HFF-Myc (cell line): ENCODE results near the gene CRBN.
A peak's percentile ranks its signal among the peaks of the same experiment; 100 is the strongest.

Source experiments
- DNase-seq: peaks from one replicate; pipeline ENCODE4 v3.0.0-alpha.2; 2011; ENCODE audit warnings: low read depth; ENCODE audit errors: extremely low read depth
- H3K4me3 ChIP-seq: replicated peaks from 2 replicates; pipeline ENCODE4 v1.5.1; 2011; ENCODE audit warnings: low read depth, mild to moderate bottlenecking, control low read depth, low read length
- TF ChIP-seq, protein P1 (sequence below): IDR thresholded peaks from 2 replicates; pipeline ENCODE4 v1.5.1; 2012; ENCODE audit warnings: mild to moderate bottlenecking, low read depth, low read length, control low read depth; ENCODE audit errors: missing control alignments

CRBN gene

DNA sequence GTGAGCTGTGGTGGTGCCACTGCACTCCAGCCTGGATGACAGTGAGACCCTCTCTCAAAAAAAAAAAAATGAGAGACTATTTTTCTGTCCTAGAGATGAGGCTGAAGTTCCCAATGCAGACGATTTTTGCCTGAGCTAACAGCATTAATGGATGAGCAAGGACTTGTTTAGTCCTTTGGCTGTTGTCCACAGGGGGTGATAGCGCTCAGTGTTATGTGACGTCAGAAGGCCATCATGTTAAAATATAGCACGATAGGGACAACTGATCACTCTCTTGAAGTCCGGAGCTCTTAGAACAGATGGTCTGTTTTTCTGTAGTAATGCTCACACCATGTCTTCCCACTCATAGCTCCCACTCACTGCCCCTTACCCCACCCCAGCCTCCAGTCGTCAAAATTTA lies 46.0 kb downstream of the CRBN start:
- TF ChIP-seq, protein P1, sequence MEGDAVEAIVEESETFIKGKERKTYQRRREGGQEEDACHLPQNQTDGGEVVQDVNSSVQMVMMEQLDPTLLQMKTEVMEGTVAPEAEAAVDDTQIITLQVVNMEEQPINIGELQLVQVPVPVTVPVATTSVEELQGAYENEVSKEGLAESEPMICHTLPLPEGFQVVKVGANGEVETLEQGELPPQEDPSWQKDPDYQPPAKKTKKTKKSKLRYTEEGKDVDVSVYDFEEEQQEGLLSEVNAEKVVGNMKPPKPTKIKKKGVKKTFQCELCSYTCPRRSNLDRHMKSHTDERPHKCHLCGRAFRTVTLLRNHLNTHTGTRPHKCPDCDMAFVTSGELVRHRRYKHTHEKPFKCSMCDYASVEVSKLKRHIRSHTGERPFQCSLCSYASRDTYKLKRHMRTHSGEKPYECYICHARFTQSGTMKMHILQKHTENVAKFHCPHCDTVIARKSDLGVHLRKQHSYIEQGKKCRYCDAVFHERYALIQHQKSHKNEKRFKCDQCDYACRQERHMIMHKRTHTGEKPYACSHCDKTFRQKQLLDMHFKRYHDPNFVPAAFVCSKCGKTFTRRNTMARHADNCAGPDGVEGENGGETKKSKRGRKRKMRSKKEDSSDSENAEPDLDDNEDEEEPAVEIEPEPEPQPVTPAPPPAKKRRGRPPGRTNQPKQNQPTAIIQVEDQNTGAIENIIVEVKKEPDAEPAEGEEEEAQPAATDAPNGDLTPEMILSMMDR = no peak
- no peak for DNase-seq
- H3K4me3 ChIP-seq = no peak overlapping the region

DNA sequence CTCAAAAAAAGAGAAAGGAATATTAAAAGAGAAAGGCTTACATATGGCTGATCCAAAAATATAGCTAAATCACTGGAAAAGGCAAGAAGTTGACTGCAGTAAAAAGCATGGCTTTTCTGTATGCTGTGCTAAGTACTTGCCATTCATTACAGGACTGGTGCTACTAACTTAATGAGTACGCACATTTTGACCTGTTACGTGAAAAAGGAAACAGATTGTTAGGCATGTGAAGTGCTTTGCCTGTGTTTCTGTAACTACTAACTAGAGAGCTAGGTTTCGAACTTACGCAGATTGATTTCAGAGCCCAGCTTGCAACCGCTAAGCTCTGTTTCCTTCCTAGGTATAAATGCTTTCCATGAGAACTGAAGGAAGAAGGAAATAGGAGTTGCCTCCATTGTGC lies 49.9 kb downstream of the CRBN start:
- TF ChIP-seq, protein P1 = no peak
- DNase-seq = no peak
- no peak overlapping the region for H3K4me3 ChIP-seq

DNA sequence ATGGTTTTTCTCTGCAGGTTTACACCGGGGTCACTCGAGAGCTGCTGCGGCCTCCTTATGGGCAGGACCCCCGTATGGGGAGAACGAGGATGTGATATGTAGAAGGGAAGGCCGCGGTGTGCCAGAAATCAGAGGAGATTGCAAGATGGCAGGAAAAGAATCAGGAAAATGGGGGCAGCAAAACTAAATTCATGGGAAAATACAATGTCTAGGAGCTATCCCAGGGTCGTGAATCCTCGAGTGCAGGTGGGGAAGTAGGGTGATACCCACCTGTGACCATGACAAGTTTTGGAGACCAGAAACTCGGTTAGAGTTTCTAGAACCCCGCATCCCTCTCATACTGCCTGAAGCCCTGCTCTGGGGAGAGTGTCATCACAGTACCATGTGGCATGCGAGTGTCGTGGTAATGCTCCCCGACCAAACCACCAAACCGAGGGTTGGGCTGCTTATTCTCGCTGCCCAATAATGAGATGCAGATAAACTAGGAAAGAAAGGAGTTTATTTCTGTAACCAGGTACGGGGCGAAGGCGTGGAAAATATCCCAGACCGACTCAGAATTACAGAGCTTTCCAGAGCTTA lies 52.0 kb downstream of the CRBN start:
- DNase-seq = no peak
- TF ChIP-seq, protein P1 = no peak
- peak overlapping the region; percentile 94 for H3K4me3 ChIP-seq

DNA sequence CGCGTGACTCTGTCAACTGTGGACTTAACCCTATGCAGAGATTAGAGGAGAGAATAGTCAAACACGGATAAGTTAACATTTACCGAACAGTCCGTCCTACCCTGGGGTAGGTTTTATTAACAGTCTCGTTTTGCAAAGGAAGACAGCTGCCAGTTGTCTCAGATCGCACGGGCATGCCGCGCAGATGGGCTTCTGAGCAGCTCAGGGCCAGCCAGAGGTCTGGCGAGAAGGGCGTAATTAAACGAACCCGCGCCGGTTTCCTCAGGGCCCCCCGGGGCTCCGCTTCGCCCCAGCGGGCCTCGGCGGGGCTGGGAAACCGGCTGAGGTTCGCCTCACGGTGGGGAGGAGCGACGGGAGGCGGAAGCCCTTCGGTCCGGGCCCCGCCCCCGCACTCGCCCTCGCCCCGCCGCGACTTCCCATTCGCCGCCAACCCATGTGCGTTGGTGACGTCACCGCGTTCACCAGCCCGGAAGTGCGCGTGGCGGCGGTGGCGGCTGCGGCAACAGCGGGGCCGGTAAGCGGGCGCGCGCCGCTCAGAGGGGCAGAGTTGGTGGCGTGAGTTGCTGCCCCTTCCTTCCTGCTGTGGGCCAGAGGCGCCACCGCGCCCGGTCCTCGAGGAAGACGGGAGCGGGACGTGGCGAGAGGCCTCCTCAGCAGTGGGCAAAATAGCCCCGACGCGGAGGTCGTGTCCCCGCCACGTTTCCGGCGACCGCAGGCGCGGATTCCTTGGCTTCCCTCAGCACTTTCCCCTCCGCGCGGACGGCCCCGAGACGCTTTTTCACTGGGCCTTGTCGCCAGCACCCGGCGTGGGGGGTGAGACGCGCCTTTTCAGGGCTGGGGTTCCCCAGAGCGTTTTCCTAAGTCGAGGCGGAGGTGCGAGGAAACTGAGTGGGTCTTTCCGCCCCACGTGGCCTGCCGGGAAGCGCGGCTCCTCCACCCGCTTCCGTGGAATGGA lies 52.7 kb downstream of the CRBN start, which contains the start of gene TRNT1:
TRNT1 (plus strand) TSS at position 464 of the 955 bp plus-strand sequence. CDS start 2,101 bp downstream, outside the sequence.
- DNase-seq = peak; percentile 55
- TF ChIP-seq, protein P1 = no peak

DNA sequence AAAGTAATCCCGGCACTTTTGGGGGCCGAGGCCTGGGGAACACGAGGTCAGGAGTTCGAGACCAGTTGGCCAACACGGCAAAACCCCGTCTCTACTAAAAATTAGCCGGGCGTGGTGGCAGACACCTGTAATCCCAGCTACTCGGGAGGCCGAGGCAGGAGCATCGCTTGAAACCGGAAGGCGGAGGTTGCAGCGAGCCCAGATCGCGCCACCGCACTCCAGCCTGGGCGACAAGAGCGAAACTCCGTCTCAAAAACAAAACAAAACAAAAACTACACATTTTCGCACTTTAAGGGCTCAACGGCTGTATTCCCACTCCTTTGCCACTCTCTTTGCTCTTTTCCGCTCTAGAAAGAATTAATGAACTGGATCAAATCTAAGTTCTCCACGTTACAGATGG lies 53.5 kb downstream of the CRBN start:
- DNase-seq = no peak
- H3K4me3 ChIP-seq = peak overlapping the region; percentile 94
- TF ChIP-seq, protein P1 = no peak

More for the DNA sequence above, 52.7 kb downstream of the CRBN start, which contains the start of gene TRNT1:
- H3K4me3 ChIP-seq = peak within 1 kb of the TSS; percentile 94

DNA sequence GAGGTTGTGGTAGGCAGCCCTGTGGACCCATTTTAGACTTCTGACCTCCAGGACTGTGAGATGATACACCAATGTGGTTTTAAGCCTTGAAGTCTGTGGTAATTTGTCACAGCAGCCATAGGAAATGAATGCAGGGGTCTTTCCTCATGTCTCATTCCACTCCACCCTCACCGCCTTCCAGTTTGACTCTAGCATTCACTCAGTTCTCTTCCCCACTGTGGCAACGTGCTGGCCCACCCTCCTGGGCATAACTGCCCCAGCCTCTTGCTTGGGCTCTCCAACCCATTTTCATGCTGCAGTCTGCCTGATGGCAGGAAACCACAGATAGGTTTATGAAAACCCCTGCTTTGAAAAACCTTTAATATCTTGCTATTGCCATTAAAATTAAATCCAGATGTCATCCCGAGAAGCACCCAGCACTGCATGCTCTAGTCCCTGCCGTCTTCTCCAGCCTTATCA lies 60.1 kb downstream of the CRBN start:
- TF ChIP-seq, protein P1 = no peak
- H3K4me3 ChIP-seq = no peak overlapping the region
- DNase-seq = peak; percentile 15
